ENCODE data around the gene SUGP2. TPM values are rescaled to one million over a fixed set of nuclear protein-coding genes. Genes with fewer than 3 reads are reported as not detected.

The SUGP2 gene
- total RNA-seq, 2 experiments from 2014 or later: 104 to 112 TPM

GRCh38 chr19:19063183-19064097 is 30.1 kb upstream of the SUGP2 start, which contains the start of gene SLC25A42:
SLC25A42 (plus strand) TSS chr19:19063994; CDS start chr19:19096125, 32,131 bp downstream.
- H3K4me1 Mint-ChIP-seq (ENCODE audit: low read depth): peaks cover 29% of the 10 kb centered on the region
- TF ChIP-seq CTCF (IDR thresholded peaks at IDR 0.05): no peak
- ATAC-seq (peak; percentile 93), DNase-seq (peak; percentile 99)
- ChIA-PET POLR2A (interaction anchor here (0.8 to 2.1 kb wide), 3 partner anchors 11 to 47 kb away, joined by 3 to 5 read pairs (median 4); no protein-coding TSS in a partner anchor), CTCF (interaction anchor here (1.0 to 1.7 kb wide), 5 partner anchors 53 to 111 kb away, joined by 3 to 8 read pairs (median 5); no protein-coding TSS in a partner anchor)
- H3K27me3 Mint-ChIP-seq: no peaks in the 10 kb centered on the region
- H3K4me3 Mint-ChIP-seq: peak within 1 kb of the TSS; percentile 86
- no peaks in the 10 kb centered on the region for H3K9me3 Mint-ChIP-seq
- no peaks in the 10 kb centered on the region for H3K36me3 Mint-ChIP-seq (ENCODE audit: low read depth)
- intact Hi-C loops (cut with micrococcal nuclease): no loop called here
- H3K27ac Mint-ChIP-seq: peak within 1 kb of the TSS; percentile 87

GRCh38 chr19:19062454-19063182 is 29.3 kb upstream of the SUGP2 start:
- intact Hi-C loops (cut with micrococcal nuclease): no loop called here
- CTCF ChIA-PET: interaction anchor here (1.0 to 1.7 kb wide), 5 partner anchors 54 to 112 kb away, joined by 3 to 8 read pairs (median 5); no protein-coding TSS in a partner anchor
- peaks cover 6% of the 10 kb centered on the region for H3K36me3 Mint-ChIP-seq (ENCODE audit: low read depth)
- DNase-seq (peak; percentile 52), ATAC-seq (no peak)
- POLR2A ChIA-PET: interaction anchor here (0.8 to 2.1 kb wide), 3 partner anchors 12 to 48 kb away, joined by 3 to 5 read pairs (median 4); no protein-coding TSS in a partner anchor
- peak overlapping the region; percentile 86 for H3K4me3 Mint-ChIP-seq
- no peaks in the 10 kb centered on the region for H3K27me3 Mint-ChIP-seq
- peaks cover 27% of the 10 kb centered on the region for H3K4me1 Mint-ChIP-seq (ENCODE audit: low read depth)
- no peak for TF ChIP-seq CTCF (IDR thresholded peaks at IDR 0.05)
- peak overlapping the region; percentile 87 for H3K27ac Mint-ChIP-seq
- no peaks in the 10 kb centered on the region for H3K9me3 Mint-ChIP-seq

- no peak for DNase-seq
- intact Hi-C loops (cut with micrococcal nuclease): no loop called here
- no peaks in the 10 kb centered on the region for H3K27me3 Mint-ChIP-seq
- H3K4me3 Mint-ChIP-seq: no peak overlapping the region
- ATAC-seq: no peak
- H3K36me3 Mint-ChIP-seq (ENCODE audit: low read depth): peaks cover 6% of the 10 kb centered on the region
- ChIA-PET POLR2A (interaction anchor here (1.1 kb wide), 1 partner anchor 334 kb away, joined by 3 read pairs; no protein-coding TSS in a partner anchor), CTCF (interaction anchor here (1.7 kb wide), 1 partner anchor 84 kb away, joined by 6 read pairs; no protein-coding TSS in a partner anchor)
- H3K4me1 Mint-ChIP-seq (ENCODE audit: low read depth): peaks cover 21% of the 10 kb centered on the region
- no peak overlapping the region for H3K27ac Mint-ChIP-seq
- no peaks in the 10 kb centered on the region for H3K9me3 Mint-ChIP-seq
- TF ChIP-seq CTCF (IDR thresholded peaks at IDR 0.05): no peak
Measured at GRCh38 chr19:19061506-19061905, 28.2 kb upstream of the SUGP2 start.

GRCh38 chr19:19059837-19060611 is 26.7 kb upstream of the SUGP2 start:
- H3K27ac Mint-ChIP-seq: no peak overlapping the region
- H3K4me1 Mint-ChIP-seq (ENCODE audit: low read depth): peaks cover 15% of the 10 kb centered on the region
- H3K4me3 Mint-ChIP-seq: no peak overlapping the region
- no peaks in the 10 kb centered on the region for H3K27me3 Mint-ChIP-seq
- no peaks in the 10 kb centered on the region for H3K9me3 Mint-ChIP-seq
- intact Hi-C loops (cut with micrococcal nuclease): no loop called here
- DNase-seq (no peak), ATAC-seq (no peak)
- CTCF ChIA-PET: interaction anchor here (1.0 kb wide), 1 partner anchor 9 kb away, joined by 3 read pairs; no protein-coding TSS in a partner anchor
- TF ChIP-seq CTCF (IDR thresholded peaks at IDR 0.05): no peak
- POLR2A ChIA-PET: interaction anchor here (1.0 to 1.2 kb wide), 3 partner anchors 14 to 16 kb away, joined by 3 to 4 read pairs (median 3); no protein-coding TSS in a partner anchor
- peaks cover 6% of the 10 kb centered on the region for H3K36me3 Mint-ChIP-seq (ENCODE audit: low read depth)
